HL-60/S4 (cell line): ENCODE data around the gene GPATCH3.
"Not testable (repeated sequence)": the region's sequence is repeated elsewhere in the genome, so short reads cannot be mapped to it uniquely, and the experiment has no call there.

Experiments used
- in situ Hi-C: fragments of 300-500 bp; cut with MboI; formaldehyde crosslinking; loops from 2 replicates; pipeline ENCODE4 v1.14.3; 2022; ENCODE audit warnings: low sequenced_read_pairs

GPATCH3 gene

GRCh38 chr1:26900001-26900814 is at the start of gene GPATCH3:
Gene GPATCH3 (minus strand): TSS chr1:26900467. CDS start chr1:26900442, 25 bp downstream.
- in situ Hi-C loops = no loop called here

GRCh38 chr1:26949926-26950319 is 49.7 kb upstream of the GPATCH3 start:
- in situ Hi-C loops = no loop called here

GRCh38 chr1:26949266-26949925 is 49.1 kb upstream of the GPATCH3 start:
- in situ Hi-C loops = no loop called here

- in situ Hi-C loops = not testable (repeated sequence)
Observed at GRCh38 chr1:26948725-26949057, 48.4 kb upstream of the GPATCH3 start.

- in situ Hi-C loops = no loop called here
Observed at GRCh38 chr1:26946270-26946669, 46.0 kb upstream of the GPATCH3 start.

GRCh38 chr1:26945728-26946127 is 45.5 kb upstream of the GPATCH3 start:
- in situ Hi-C loops = no loop called here

- in situ Hi-C loops = no loop called here
Observed at GRCh38 chr1:26945138-26945537, 44.9 kb upstream of the GPATCH3 start.

GRCh38 chr1:26942656-26943055 is 42.4 kb upstream of the GPATCH3 start:
- in situ Hi-C loops = no loop called here

- in situ Hi-C loops = no loop called here
Observed at GRCh38 chr1:26941311-26941710, 41.0 kb upstream of the GPATCH3 start.

- in situ Hi-C loops = no loop called here
Observed at GRCh38 chr1:26938659-26939025, 38.4 kb upstream of the GPATCH3 start.

GRCh38 chr1:26938004-26938658 is 37.9 kb upstream of the GPATCH3 start:
- in situ Hi-C loops = no loop called here

- in situ Hi-C loops = no loop called here
Observed at GRCh38 chr1:26936823-26937222, 36.6 kb upstream of the GPATCH3 start.

GRCh38 chr1:26932531-26932930 is 32.3 kb upstream of the GPATCH3 start:
- in situ Hi-C loops = no loop called here

- in situ Hi-C loops = no loop called here
Observed at GRCh38 chr1:26923711-26924110, 23.4 kb upstream of the GPATCH3 start.

GRCh38 chr1:26922901-26923300 is 22.6 kb upstream of the GPATCH3 start:
- in situ Hi-C loops = no loop called here

- in situ Hi-C loops = no loop called here
Observed at GRCh38 chr1:26922431-26922729, 22.1 kb upstream of the GPATCH3 start.

GRCh38 chr1:26921540-26922430 is 21.5 kb upstream of the GPATCH3 start, which contains the start of gene NUDC:
Gene NUDC (plus strand): TSS chr1:26921743. CDS start chr1:26921849, 106 bp downstream.
- in situ Hi-C loops = no loop called here

- in situ Hi-C loops = no loop called here
Observed at GRCh38 chr1:26921126-26921539, 20.9 kb upstream of the GPATCH3 start.

- in situ Hi-C loops = no loop called here
Observed at GRCh38 chr1:26915204-26915842, 15.1 kb upstream of the GPATCH3 start.

- in situ Hi-C loops = no loop called here
Observed at GRCh38 chr1:26913754-26914619, 13.7 kb upstream of the GPATCH3 start, which contains the start of gene NR0B2. Gene NR0B2 (minus strand): TSS chr1:26913975. CDS start chr1:26913940, 35 bp downstream.
